Measurements from ENCODE around the gene SLC16A6. TPM values are rescaled to one million over a fixed set of nuclear protein-coding genes. Genes with fewer than 3 reads are reported as not detected.
A peak's percentile ranks its signal among the peaks of the same experiment; 100 is the strongest.

The SLC16A6 gene
- total RNA-seq, 4 donors from 2014 or later: 0.13 to 1.8 (median 0.46) TPM

DNA sequence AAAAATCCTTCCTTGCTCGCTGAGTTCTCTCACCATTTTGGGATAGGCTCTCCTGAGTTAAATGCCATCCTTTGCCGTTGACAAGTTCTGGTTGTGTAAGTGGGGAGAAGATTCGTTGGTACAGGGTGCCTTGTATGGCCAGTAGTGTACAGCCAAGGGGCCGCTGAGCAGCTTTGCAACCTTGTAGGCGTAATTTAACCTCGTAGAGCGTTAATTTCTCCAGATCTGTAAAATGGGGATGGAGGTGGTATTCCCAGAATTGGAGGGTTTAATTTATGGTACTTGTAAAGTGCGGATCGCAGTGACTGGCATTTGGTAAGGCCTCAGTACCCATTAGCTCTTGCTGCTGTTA, 1.7 kb upstream of the SLC16A6 start:
- no peaks in the 10 kb centered on the region for H3K36me3 ChIP-seq
- no peak for DNase-seq
- TF ChIP-seq POLR2A (IDR thresholded peaks at IDR 0.05): no peak
- TF ChIP-seq, protein P1, sequence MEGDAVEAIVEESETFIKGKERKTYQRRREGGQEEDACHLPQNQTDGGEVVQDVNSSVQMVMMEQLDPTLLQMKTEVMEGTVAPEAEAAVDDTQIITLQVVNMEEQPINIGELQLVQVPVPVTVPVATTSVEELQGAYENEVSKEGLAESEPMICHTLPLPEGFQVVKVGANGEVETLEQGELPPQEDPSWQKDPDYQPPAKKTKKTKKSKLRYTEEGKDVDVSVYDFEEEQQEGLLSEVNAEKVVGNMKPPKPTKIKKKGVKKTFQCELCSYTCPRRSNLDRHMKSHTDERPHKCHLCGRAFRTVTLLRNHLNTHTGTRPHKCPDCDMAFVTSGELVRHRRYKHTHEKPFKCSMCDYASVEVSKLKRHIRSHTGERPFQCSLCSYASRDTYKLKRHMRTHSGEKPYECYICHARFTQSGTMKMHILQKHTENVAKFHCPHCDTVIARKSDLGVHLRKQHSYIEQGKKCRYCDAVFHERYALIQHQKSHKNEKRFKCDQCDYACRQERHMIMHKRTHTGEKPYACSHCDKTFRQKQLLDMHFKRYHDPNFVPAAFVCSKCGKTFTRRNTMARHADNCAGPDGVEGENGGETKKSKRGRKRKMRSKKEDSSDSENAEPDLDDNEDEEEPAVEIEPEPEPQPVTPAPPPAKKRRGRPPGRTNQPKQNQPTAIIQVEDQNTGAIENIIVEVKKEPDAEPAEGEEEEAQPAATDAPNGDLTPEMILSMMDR (IDR thresholded peaks at IDR 0.05): no peak
- no peaks in the 10 kb centered on the region for H3K27me3 ChIP-seq
- no peak overlapping the region for H3K4me3 ChIP-seq (replicated peaks in 1 of 3)
- 52 to 56% methylated on average over 9 of the region's 9 CpGs for WGBS, 2 donors
- intact Hi-C loops (cut with DNase I): no loop called here
- H3K27ac ChIP-seq: no peak overlapping the region
- H3K4me1 ChIP-seq: peaks cover 3 to 8% of the 10 kb centered on the region in 2 donors
- H3K9me3 ChIP-seq: no peaks in the 10 kb centered on the region

DNA sequence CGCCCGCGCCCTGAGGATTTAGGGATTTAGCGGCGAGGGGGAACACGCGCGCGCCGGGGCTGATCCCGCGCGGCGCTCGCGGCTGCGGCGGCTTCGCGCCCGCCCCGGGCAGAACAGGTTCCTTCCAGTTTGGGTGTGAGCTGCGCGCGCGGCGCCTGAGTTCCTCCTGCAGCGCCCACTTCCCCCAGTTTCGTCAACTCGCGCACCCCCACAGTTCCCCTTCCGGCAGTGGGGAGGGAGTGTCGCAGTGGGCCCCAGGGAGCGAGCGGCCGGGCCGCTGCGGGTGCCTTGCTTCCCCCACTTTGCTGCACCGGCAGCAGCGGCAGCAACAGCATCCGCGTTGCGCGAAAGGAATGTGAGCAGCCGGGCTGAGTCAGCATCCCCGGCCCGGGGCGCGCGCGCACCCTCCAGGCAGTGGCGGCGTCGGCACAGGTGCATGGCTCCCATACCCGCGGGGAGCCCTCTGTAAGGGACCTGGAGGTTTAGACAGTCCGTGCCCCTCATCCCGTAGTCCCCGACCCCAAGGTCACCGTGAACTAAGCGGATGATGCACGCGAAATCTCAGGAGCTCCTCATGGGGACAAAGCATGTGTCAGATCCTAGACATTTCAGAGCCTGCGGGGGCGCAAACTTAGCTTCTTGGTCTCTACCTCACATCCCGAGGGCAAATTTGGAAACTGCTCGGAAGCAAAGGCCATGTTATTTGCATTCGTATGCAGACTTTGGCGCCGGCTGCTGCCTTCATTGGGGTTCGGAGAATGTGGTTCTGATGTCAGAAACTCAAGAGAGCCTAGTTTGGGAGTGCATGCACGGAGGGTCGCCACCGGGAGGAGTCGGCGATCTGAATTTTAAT, 1.1 kb upstream of the SLC16A6 start:
- no peaks in the 10 kb centered on the region for H3K9me3 ChIP-seq
- peaks cover 3 to 8% of the 10 kb centered on the region in 2 donors for H3K4me1 ChIP-seq
- DNase-seq: peak; percentile 57 to 77
- intact Hi-C loops (cut with DNase I): no loop called here
- peak in 1 of 2 donors; percentile 35 for TF ChIP-seq POLR2A (IDR thresholded peaks at IDR 0.05)
- TF ChIP-seq, protein P1 (IDR thresholded peaks at IDR 0.05): no peak
- WGBS, 2 donors: 4% methylated on average over 11 to 13 of the region's 76 CpGs
- H3K27me3 ChIP-seq: no peaks in the 10 kb centered on the region
- H3K36me3 ChIP-seq: no peaks in the 10 kb centered on the region
- H3K27ac ChIP-seq: peak overlapping the region; percentile 36 to 75 (median 59)
- peak overlapping the region; percentile 10 to 81 (median 64) for H3K4me3 ChIP-seq (replicated peaks in 1 of 3)

DNA sequence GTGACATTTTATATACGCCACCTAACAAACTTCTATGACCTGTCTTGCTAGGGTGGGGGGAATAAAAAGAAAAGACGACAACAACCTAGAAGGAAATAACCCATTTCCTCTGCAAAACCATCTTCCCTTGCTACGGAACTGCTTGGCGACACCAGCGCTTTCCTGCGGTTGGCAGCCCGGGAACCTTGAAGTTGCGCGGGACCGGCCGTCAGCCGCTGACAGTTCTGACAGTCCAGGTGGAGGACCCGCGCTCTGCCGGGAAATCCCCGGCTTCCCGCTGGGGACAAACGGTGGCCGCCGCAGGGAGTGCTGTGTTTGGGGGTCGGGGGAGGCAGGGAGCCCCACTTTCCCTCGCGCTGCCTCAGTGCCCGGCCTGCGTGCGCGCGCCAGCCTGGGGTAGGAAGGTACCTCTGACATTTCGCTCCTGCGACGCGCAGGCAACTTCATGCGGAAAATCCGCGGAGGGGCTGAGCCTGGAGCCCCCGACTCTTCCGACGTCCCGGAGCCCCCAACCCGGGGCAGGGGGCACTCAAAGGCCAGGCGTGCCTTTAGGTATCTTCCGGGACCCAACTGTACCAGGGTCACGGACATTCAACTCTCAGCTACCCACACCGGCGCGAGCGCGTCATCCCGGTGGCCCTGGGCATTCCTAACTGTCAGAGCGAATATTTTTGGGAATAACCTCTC, 516 bp downstream of the SLC16A6 start:
- Histone ChIP-seq H3K9me3 (no peaks in the 10 kb centered on the region), H3K27ac (peak overlapping the region in 1 of 3 donors; percentile 15), H3K36me3 (no peaks in the 10 kb centered on the region), H3K27me3 (no peaks in the 10 kb centered on the region), H3K4me3 (replicated peaks in 1 of 3) (peak overlapping the region; percentile 2 to 81 (median 34)), H3K4me1 (peaks cover 3 to 8% of the 10 kb centered on the region in 2 donors)
- peak; percentile 35 to 61 for DNase-seq
- intact Hi-C loops (cut with DNase I): no loop called here
- 1 to 2% methylated on average over 34 to 36 of the region's 50 CpGs for WGBS, 2 donors
- no peak for TF ChIP-seq POLR2A (IDR thresholded peaks at IDR 0.05)
- TF ChIP-seq, protein P1 (IDR thresholded peaks at IDR 0.05): no peak

DNA sequence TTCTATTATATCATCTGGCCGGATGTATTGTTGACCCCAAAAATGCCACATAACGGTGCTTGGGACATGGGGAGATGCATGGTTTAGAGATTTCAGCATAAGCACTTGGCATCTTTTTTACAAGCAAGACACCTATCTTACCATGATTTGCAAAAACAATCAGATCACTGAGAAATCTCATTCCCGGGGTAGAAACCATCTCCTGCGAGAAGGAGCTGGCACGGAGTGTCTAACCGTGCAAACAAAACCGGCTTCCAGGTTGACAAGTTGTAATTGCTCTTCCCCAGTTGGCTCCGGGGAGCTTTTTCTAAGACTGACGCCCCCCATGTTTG, 1.0 kb downstream of the SLC16A6 start:
- no peaks in the 10 kb centered on the region for H3K9me3 ChIP-seq
- peaks cover 3 to 8% of the 10 kb centered on the region in 2 donors for H3K4me1 ChIP-seq
- peak overlapping the region in 1 of 3 donors; percentile 81 for H3K4me3 ChIP-seq (replicated peaks in 1 of 3)
- H3K36me3 ChIP-seq: no peaks in the 10 kb centered on the region
- no peaks in the 10 kb centered on the region for H3K27me3 ChIP-seq
- 12 to 15% methylated on average over 9 of the region's 9 CpGs for WGBS, 2 donors
- H3K27ac ChIP-seq: no peak overlapping the region
- TF ChIP-seq POLR2A (IDR thresholded peaks at IDR 0.05): no peak
- TF ChIP-seq, protein P1 (IDR thresholded peaks at IDR 0.05): no peak
- DNase-seq: peak in 1 of 2 donors; percentile 22
- intact Hi-C loops (cut with DNase I): no loop called here

DNA sequence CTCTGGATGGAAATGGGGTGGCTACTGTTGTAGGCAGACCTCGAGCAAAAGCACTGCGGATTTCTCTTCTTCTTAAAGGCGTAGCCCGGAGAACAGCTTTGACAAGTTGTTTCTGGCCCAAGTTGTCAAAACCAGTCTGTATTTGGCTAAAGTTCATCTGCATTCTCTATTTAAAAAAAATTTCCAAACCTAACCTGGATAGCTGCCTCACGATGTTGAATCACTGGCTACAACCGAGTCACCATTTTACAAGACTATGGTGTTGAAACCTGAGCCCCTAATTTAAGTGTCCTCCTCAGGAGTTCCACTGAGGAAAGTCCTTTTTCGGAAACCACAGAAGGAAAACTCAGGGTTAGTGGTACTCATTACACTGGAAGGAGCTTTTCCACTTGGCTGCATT, 1.5 kb downstream of the SLC16A6 start:
- TF ChIP-seq, protein P1 (IDR thresholded peaks at IDR 0.05): no peak
- TF ChIP-seq POLR2A (IDR thresholded peaks at IDR 0.05): no peak
- peaks cover 3 to 8% of the 10 kb centered on the region in 2 donors for H3K4me1 ChIP-seq
- WGBS, 2 donors: 76 to 88% methylated on average over 7 of the region's 7 CpGs
- intact Hi-C loops (cut with DNase I): no loop called here
- H3K4me3 ChIP-seq (replicated peaks in 1 of 3): no peak overlapping the region
- no peaks in the 10 kb centered on the region for H3K36me3 ChIP-seq
- no peaks in the 10 kb centered on the region for H3K9me3 ChIP-seq
- H3K27me3 ChIP-seq: no peaks in the 10 kb centered on the region
- no peak overlapping the region for H3K27ac ChIP-seq
- no peak for DNase-seq
